Ascending aorta (tissue), 2 donors: ENCODE data around the gene NTF3. TPM values are rescaled to one million over a fixed set of nuclear protein-coding genes. Genes with fewer than 3 reads are reported as not detected.
A peak's percentile ranks its signal among the peaks of the same experiment; 100 is the strongest.

ENCODE experiments used
- DNase-seq, 2 donors: peaks; one replicate each; pipeline ENCODE4 v3.0.0-alpha.2; 2019; ENCODE audit warnings: low spot score in 2 of 2
- H3K27ac ChIP-seq, 2 donors: fragments of 200-600 bp; sonication (generic); one replicate each; pipeline ENCODE4 v1.5.1; 2016 to 2017; ENCODE audit warnings: mild to moderate bottlenecking in 1 of 2
- H3K27me3 ChIP-seq: fragments of 200-600 bp; sonication (generic); one replicate; pipeline ENCODE4 v1.5.1; 2017
- H3K36me3 ChIP-seq, 2 donors: fragments of 200-600 bp; sonication (generic); one replicate each; pipeline ENCODE4 v1.5.1; 2016
- H3K4me1 ChIP-seq, 2 donors: fragments of 200-600 bp; sonication (generic); one replicate each; pipeline ENCODE4 v1.5.1; 2016 to 2017; ENCODE audit warnings: mild to moderate bottlenecking in 1 of 2
- H3K4me3 ChIP-seq, 2 donors: fragments of 200-600 bp; sonication (generic); one replicate each; pipeline ENCODE4 v1.5.1; 2016 to 2017; ENCODE audit warnings: mild to moderate bottlenecking in 1 of 2
- H3K9me3 ChIP-seq, 2 donors: fragments of 200-600 bp; sonication (generic); one replicate each; pipeline ENCODE4 v1.5.1; 2016
- CTCF ChIP-seq, 3 experiments: fragments of 200-600 bp in 2 of 3; fragments of 450-650 bp in 1 of 3; sonication (generic) in 2 of 3; IDR thresholded peaks; one replicate each; pipeline ENCODE4 v1.5.1; 2016 to 2019; ENCODE audit warnings: antibody characterized with exemption in 3 of 3, mild to moderate bottlenecking in 1 of 3, moderate library complexity in 1 of 3
- intact Hi-C: fragments of 100-400 bp; cut with DNase I; formaldehyde crosslinking; loops from one replicate; pipeline ENCODE4 v1.15.1; 2023
- total RNA-seq: library from RNA; depleted of rRNA; stranded (reverse); fragments of >200 nt; gene quantifications from one replicate; pipeline ENCODE4 v1.1.0, GENCODE V29; 2016

Gene NTF3
- 58.9 TPM for total RNA-seq

DNA sequence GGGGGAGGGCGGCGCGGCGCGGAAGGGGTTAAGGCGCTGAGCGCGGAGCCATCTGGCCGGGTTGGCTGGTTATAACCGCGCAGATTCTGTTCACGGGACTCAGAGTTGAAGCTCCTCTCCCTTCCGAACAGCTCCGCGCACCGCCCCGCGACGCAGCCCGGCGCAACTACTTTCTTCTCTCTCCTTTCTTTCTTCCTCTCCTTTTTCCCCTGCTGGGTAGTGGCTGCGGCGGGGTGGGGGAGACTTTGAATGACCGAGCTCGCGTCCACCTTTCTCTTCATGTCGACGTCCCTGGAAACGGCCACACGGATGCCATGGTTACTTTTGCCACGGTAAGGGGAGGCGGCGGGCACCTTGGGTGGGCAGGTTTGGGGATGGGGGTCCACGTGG lies at the start of gene NTF3:
Gene NTF3 (plus strand): TSS at position 98 of the 390 bp plus-strand sequence. CDS start 217 bp downstream, at position 315.
- no peaks in the 10 kb centered on the region for H3K27me3 ChIP-seq
- H3K36me3 ChIP-seq: no peaks in the 10 kb centered on the region
- peak within 1 kb of the TSS; percentile 64 to 79 for H3K4me3 ChIP-seq
- H3K27ac ChIP-seq: peak within 1 kb of the TSS; percentile 88 to 92
- no peak for TF ChIP-seq CTCF (IDR thresholded peaks at IDR 0.05)
- no peaks in the 10 kb centered on the region for H3K9me3 ChIP-seq
- peaks cover 0 to 26% of the 10 kb centered on the region in 2 donors for H3K4me1 ChIP-seq
- intact Hi-C loops: loop anchor here (1.0 to 5.0 kb wide), 4 partner anchors 58 to 1160 kb away; partner anchors contain the start of gene CCND2
- no peak for DNase-seq

DNA sequence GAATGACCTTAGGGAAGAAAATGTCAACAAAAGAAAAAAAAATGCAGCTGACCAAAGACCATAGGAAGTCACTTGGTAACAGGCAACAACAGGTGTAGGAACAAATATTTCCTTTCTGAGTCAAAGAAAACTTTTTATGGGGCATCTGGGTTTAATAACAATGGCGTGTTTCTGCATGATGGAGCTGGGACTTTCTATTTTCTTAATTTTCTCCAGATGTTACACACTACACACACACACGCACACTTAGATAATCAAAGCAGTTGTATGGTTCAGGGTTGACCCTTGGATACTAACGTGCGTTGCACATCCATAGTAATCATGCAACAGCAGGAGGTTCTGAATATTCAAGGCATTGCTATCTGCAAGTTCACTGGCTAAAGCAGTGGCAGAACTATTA lies 47.9 kb upstream of the NTF3 start:
- no peaks in the 10 kb centered on the region for H3K4me1 ChIP-seq
- H3K4me3 ChIP-seq: no peak overlapping the region
- no peaks in the 10 kb centered on the region for H3K9me3 ChIP-seq
- no peak for DNase-seq
- no peaks in the 10 kb centered on the region for H3K27me3 ChIP-seq
- TF ChIP-seq CTCF (IDR thresholded peaks at IDR 0.05): no peak
- no peaks in the 10 kb centered on the region for H3K36me3 ChIP-seq
- no peak overlapping the region for H3K27ac ChIP-seq
- intact Hi-C loops: no loop called here

GRCh38 chr12:5388581-5389535 lies 43.0 kb upstream of the NTF3 start:
- H3K9me3 ChIP-seq: no peaks in the 10 kb centered on the region
- intact Hi-C loops: no loop called here
- no peak overlapping the region for H3K27ac ChIP-seq
- H3K27me3 ChIP-seq: no peaks in the 10 kb centered on the region
- no peaks in the 10 kb centered on the region for H3K36me3 ChIP-seq
- TF ChIP-seq CTCF (IDR thresholded peaks at IDR 0.05): no peak
- no peaks in the 10 kb centered on the region for H3K4me1 ChIP-seq
- no peak overlapping the region for H3K4me3 ChIP-seq
- no peak for DNase-seq

GRCh38 chr12:5390174-5390799 lies 41.6 kb upstream of the NTF3 start:
- Histone ChIP-seq H3K9me3 (no peaks in the 10 kb centered on the region), H3K27me3 (no peaks in the 10 kb centered on the region), H3K4me3 (no peak overlapping the region), H3K36me3 (no peaks in the 10 kb centered on the region), H3K4me1 (no peaks in the 10 kb centered on the region), H3K27ac (no peak overlapping the region)
- intact Hi-C loops: no loop called here
- no peak for TF ChIP-seq CTCF (IDR thresholded peaks at IDR 0.05)
- no peak for DNase-seq

DNA sequence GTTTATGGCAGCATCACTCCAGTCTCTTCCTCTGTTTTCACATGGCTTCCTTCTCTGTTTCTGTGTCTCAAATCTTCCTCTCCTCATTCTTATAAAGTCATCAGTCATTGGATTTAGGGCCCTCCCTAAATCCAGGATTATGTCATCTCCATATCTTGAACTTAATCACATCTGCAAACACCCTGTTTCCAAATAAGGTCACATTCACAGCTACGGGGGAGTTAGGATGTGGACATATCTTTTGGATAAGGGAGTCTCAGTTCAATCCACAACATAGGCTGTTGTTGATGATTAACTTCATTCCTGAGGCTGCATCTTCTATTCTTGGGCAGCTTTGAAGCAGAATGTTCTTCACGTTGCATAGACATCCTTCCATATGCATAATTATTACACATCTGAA lies 40.3 kb upstream of the NTF3 start:
- Histone ChIP-seq H3K27me3 (no peaks in the 10 kb centered on the region), H3K4me1 (no peaks in the 10 kb centered on the region), H3K27ac (no peak overlapping the region), H3K9me3 (no peaks in the 10 kb centered on the region), H3K36me3 (no peaks in the 10 kb centered on the region), H3K4me3 (no peak overlapping the region)
- no peak for TF ChIP-seq CTCF (IDR thresholded peaks at IDR 0.05)
- intact Hi-C loops: no loop called here
- DNase-seq: no peak
